HepG2 (cell line): Measurements from ENCODE around the gene SPECC1L. TPM values are rescaled to one million over a fixed set of nuclear protein-coding genes. Genes with fewer than 3 reads are reported as not detected.

Experiments
- EEA1 ChIP-seq: sonication (generic); formaldehyde crosslinking; IDR thresholded peaks from 2 replicates; pipeline ENCODE4 v1.5.1; 2020; ENCODE audit warnings: mild to moderate bottlenecking, missing genetic modification reagents, borderline replicate concordance
- GTF2F1 ChIP-seq: fragments of 150-350 bp; IDR thresholded peaks from 2 replicates; pipeline ENCODE4 v1.6.1; 2014; ENCODE audit warnings: low read length
- MIXL1 ChIP-seq: IDR thresholded peaks from 2 replicates; pipeline ENCODE4 v1.6.1; 2016
- NFIB ChIP-seq: sonication (generic); formaldehyde crosslinking; IDR thresholded peaks from 2 replicates; pipeline ENCODE4 v1.9.0; 2021; ENCODE audit warnings: missing genetic modification reagents, mild to moderate bottlenecking, borderline replicate concordance
- ZNF549 ChIP-seq: sonication (generic); formaldehyde crosslinking; IDR thresholded peaks from 2 replicates; pipeline ENCODE4 v1.5.0; 2020; ENCODE audit warnings: missing genetic modification reagents
- polyA plus RNA-seq, 8 experiments: library from polyadenylated mRNA; depleted of rRNA in 3 of 8; stranded (reverse) in 7 of 8; unstranded in 1 of 8; fragments of >200 nt; fragmentation: Illumina TruSeq in 4 of 8; extraction: Trizol in 4 of 8; gene quantifications; 2 replicates each; pipeline versions ENCODE4 v1.2.1 to v1.2.3, GENCODE V29; 2011 to 2016; ENCODE audit warnings: low read depth in 4 of 8, missing spikeins in 1 of 8, mixed read lengths in 1 of 8; ENCODE audit not compliant: insufficient read depth in 1 of 8
- total RNA-seq, 5 experiments: library from RNA; depleted of rRNA; stranded (reverse); fragments of >200 nt; fragmentation: Illumina TruSeq; extraction: Trizol; gene quantifications; 2 replicates each; pipeline ENCODE4 v1.2.3, GENCODE V29; 2016; ENCODE audit warnings: low read depth in 1 of 5
- TF ChIP-seq, protein P1 (sequence below): sonication (generic); formaldehyde crosslinking; IDR thresholded peaks from 2 replicates; pipeline ENCODE4 v1.8.0; 2022; ENCODE audit warnings: mild to moderate bottlenecking, missing genetic modification reagents
- TF ChIP-seq, protein P2 (sequence below): fragments of 450-650 bp; IDR thresholded peaks from 2 replicates; pipeline ENCODE4 v1.6.1; 2017; ENCODE audit warnings: mild to moderate bottlenecking
- TF ChIP-seq, protein P3 (sequence below): sonication (generic); formaldehyde crosslinking; IDR thresholded peaks from 2 replicates; pipeline ENCODE4 v1.9.0; 2021; ENCODE audit warnings: missing genetic modification reagents, borderline replicate concordance
- TF ChIP-seq, protein P4 (sequence below): sonication (generic); formaldehyde crosslinking; IDR thresholded peaks from 2 replicates; pipeline ENCODE4 v1.8.0; 2022; ENCODE audit warnings: low read depth, missing genetic modification reagents
- TF ChIP-seq, protein P5 (sequence below): IDR thresholded peaks from 2 replicates; pipeline ENCODE4 v1.4.0; 2020; ENCODE audit warnings: mild to moderate bottlenecking, missing genetic modification reagents

SPECC1L gene
- total and polyA plus RNA-seq, 2 of the 13 experiments (the other 11 are each of a cell fraction or from before 2014, with no cell fraction given), result 14.1 to 30.3 TPM

DNA sequence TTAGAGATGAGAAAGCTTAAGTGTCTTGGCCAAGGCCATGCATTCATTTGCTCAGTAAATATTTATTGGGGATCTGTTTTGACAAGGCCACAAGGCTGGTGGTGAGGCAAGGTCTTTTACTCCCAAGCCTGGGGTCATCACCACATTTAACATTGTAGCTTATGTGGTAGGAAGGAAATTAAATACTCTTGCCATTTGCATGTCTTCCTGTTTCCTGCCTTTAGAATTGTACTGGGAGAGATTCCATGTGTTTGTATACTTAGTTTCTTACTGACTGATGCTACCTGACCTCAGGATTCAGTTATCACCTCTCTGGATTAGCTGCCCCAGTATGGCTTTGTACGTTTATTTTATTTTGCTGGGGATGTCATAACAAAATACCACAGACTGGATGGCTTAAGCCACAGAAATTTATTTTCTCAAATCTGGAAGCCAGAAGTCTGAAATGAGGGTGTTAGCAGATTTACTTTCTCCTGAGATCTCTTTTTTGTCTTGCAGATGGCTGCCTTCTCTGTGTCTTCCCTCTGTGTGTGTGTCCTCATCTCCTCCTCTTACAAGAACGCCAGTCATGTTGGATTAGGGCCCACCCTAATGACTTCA, 44.8 kb downstream of the SPECC1L start (continued):
- TF ChIP-seq, protein P1, sequence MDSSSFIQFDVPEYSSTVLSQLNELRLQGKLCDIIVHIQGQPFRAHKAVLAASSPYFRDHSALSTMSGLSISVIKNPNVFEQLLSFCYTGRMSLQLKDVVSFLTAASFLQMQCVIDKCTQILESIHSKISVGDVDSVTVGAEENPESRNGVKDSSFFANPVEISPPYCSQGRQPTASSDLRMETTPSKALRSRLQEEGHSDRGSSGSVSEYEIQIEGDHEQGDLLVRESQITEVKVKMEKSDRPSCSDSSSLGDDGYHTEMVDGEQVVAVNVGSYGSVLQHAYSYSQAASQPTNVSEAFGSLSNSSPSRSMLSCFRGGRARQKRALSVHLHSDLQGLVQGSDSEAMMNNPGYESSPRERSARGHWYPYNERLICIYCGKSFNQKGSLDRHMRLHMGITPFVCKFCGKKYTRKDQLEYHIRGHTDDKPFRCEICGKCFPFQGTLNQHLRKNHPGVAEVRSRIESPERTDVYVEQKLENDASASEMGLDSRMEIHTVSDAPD (CRISPR knock-in tag), result no peak
- TF ChIP-seq NFIB (CRISPR knock-in tag), result no peak
- TF ChIP-seq ZNF549 (CRISPR knock-in tag), result no peak
- TF ChIP-seq, protein P2, sequence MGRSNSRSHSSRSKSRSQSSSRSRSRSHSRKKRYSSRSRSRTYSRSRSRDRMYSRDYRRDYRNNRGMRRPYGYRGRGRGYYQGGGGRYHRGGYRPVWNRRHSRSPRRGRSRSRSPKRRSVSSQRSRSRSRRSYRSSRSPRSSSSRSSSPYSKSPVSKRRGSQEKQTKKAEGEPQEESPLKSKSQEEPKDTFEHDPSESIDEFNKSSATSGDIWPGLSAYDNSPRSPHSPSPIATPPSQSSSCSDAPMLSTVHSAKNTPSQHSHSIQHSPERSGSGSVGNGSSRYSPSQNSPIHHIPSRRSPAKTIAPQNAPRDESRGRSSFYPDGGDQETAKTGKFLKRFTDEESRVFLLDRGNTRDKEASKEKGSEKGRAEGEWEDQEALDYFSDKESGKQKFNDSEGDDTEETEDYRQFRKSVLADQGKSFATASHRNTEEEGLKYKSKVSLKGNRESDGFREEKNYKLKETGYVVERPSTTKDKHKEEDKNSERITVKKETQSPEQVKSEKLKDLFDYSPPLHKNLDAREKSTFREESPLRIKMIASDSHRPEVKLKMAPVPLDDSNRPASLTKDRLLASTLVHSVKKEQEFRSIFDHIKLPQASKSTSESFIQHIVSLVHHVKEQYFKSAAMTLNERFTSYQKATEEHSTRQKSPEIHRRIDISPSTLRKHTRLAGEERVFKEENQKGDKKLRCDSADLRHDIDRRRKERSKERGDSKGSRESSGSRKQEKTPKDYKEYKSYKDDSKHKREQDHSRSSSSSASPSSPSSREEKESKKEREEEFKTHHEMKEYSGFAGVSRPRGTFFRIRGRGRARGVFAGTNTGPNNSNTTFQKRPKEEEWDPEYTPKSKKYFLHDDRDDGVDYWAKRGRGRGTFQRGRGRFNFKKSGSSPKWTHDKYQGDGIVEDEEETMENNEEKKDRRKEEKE, result no peak
- no peak for TF ChIP-seq GTF2F1
- TF ChIP-seq EEA1 (CRISPR knock-in tag), result no peak
- TF ChIP-seq, protein P3, sequence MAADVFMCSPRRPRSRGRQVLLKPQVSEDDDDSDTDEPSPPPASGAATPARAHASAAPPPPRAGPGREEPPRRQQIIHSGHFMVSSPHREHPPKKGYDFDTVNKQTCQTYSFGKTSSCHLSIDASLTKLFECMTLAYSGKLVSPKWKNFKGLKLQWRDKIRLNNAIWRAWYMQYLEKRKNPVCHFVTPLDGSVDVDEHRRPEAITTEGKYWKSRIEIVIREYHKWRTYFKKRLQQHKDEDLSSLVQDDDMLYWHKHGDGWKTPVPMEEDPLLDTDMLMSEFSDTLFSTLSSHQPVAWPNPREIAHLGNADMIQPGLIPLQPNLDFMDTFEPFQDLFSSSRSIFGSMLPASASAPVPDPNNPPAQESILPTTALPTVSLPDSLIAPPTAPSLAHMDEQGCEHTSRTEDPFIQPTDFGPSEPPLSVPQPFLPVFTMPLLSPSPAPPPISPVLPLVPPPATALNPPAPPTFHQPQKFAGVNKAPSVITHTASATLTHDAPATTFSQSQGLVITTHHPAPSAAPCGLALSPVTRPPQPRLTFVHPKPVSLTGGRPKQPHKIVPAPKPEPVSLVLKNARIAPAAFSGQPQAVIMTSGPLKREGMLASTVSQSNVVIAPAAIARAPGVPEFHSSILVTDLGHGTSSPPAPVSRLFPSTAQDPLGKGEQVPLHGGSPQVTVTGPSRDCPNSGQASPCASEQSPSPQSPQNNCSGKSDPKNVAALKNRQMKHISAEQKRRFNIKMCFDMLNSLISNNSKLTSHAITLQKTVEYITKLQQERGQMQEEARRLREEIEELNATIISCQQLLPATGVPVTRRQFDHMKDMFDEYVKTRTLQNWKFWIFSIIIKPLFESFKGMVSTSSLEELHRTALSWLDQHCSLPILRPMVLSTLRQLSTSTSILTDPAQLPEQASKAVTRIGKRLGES (CRISPR knock-in tag), result no peak
- TF ChIP-seq, protein P4, sequence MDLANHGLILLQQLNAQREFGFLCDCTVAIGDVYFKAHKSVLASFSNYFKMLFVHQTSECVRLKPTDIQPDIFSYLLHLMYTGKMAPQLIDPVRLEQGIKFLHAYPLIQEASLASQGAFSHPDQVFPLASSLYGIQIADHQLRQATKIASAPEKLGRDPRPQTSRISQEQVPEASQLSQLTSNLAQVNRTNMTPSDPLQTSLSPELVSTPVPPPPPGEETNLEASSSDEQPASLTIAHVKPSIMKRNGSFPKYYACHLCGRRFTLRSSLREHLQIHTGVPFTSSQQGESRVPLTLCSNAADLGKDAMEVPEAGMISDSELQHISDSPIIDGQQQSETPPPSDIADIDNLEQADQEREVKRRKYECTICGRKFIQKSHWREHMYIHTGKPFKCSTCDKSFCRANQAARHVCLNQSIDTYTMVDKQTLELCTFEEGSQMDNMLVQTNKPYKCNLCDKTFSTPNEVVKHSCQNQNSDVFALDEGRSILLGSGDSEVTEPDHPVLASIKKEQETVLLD (CRISPR knock-in tag), result no peak
- TF ChIP-seq MIXL1 (CRISPR knock-in tag), result peak; percentile 71
- TF ChIP-seq, protein P5, sequence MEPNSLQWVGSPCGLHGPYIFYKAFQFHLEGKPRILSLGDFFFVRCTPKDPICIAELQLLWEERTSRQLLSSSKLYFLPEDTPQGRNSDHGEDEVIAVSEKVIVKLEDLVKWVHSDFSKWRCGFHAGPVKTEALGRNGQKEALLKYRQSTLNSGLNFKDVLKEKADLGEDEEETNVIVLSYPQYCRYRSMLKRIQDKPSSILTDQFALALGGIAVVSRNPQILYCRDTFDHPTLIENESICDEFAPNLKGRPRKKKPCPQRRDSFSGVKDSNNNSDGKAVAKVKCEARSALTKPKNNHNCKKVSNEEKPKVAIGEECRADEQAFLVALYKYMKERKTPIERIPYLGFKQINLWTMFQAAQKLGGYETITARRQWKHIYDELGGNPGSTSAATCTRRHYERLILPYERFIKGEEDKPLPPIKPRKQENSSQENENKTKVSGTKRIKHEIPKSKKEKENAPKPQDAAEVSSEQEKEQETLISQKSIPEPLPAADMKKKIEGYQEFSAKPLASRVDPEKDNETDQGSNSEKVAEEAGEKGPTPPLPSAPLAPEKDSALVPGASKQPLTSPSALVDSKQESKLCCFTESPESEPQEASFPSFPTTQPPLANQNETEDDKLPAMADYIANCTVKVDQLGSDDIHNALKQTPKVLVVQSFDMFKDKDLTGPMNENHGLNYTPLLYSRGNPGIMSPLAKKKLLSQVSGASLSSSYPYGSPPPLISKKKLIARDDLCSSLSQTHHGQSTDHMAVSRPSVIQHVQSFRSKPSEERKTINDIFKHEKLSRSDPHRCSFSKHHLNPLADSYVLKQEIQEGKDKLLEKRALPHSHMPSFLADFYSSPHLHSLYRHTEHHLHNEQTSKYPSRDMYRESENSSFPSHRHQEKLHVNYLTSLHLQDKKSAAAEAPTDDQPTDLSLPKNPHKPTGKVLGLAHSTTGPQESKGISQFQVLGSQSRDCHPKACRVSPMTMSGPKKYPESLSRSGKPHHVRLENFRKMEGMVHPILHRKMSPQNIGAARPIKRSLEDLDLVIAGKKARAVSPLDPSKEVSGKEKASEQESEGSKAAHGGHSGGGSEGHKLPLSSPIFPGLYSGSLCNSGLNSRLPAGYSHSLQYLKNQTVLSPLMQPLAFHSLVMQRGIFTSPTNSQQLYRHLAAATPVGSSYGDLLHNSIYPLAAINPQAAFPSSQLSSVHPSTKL, result peak; percentile 69
